HFFc6 (cell line): ENCODE data around the gene PRKAG3. TPM values are rescaled to one million over a fixed set of nuclear protein-coding genes. Genes with fewer than 3 reads are reported as not detected.

ENCODE experiments used
- DNase-seq: peaks from one replicate; pipeline ENCODE4 v3.0.0-alpha.2; 2018
- H3K27ac Mint-ChIP-seq: 2 replicates; pipeline ENCODE4 v1.8.0; 2020; ENCODE audit warnings: mild to moderate bottlenecking, mixed read lengths
- H3K27me3 Mint-ChIP-seq: 2 replicates; pipeline ENCODE4 v1.8.0; 2021; ENCODE audit warnings: mild to moderate bottlenecking, moderate library complexity, mixed read lengths; ENCODE audit not compliant: insufficient read depth
- H3K36me3 Mint-ChIP-seq: 2 replicates; pipeline ENCODE4 v1.8.0; 2021; ENCODE audit warnings: low read depth, mixed read lengths
- H3K4me1 Mint-ChIP-seq: 2 replicates; pipeline ENCODE4 v1.8.0; 2020; ENCODE audit warnings: low read depth, mixed read lengths
- H3K4me3 Mint-ChIP-seq: 2 replicates; pipeline ENCODE4 v1.8.0; 2020; ENCODE audit warnings: mild to moderate bottlenecking, moderate library complexity, mixed read lengths
- H3K9me3 Mint-ChIP-seq: 2 replicates; pipeline ENCODE4 v1.8.0; 2020; ENCODE audit warnings: mild to moderate bottlenecking, mixed read lengths
- CTCF ChIP-seq: fragments of 200-600 bp; sonication (generic); IDR thresholded peaks from 2 replicates; pipeline ENCODE4 v1.5.0; 2021; ENCODE audit warnings: antibody characterized with exemption, mild to moderate bottlenecking
- total RNA-seq, 6 experiments: library from RNA; stranded (reverse); fragmentation: NEBNext Ultra II Directional; extraction: Animal tissue kit (Norgen Biotek cat#: 25700); gene quantifications; 2 replicates in 1 of 6; 3 replicates in 5 of 6; pipeline ENCODE4 v1.2.3, GENCODE V29; 2021

PRKAG3 gene
- total RNA-seq, 6 experiments from 2014 or later: not detected

- Mint-ChIP-seq H3K4me3 (no peak overlapping the region), H3K27me3 (peaks cover 29% of the 10 kb centered on the region), H3K36me3 (peaks cover 1% of the 10 kb centered on the region), H3K9me3 (peaks cover 1% of the 10 kb centered on the region; the same call in 1 of the 2 replicates), H3K4me1 (peaks cover 15% of the 10 kb centered on the region), H3K27ac (no peak overlapping the region)
- no peak for DNase-seq
- TF ChIP-seq CTCF: no peak
Observed at GRCh38 chr2:218810256-218810655, 21.3 kb downstream of the PRKAG3 start.

DNA sequence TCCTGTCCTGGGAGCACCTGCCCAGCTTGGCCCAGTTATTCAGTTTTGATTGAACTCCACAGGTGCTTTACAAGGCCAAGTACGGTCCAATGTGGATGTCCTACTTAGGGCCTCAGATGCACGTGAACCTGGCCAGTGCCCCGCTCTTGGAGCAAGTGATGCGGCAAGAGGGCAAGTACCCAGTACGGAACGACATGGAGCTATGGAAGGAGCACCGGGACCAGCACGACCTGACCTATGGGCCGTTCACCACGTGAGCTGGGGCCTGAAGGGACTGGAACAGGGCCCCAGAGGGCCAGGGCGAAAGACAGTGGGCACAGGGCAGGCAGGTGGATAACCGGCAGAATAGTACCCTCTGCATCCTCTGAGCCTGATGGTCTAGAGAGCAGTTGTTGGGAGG, 22.1 kb downstream of the PRKAG3 start:
- H3K36me3 Mint-ChIP-seq: peaks cover 8% of the 10 kb centered on the region
- no peak overlapping the region for H3K27ac Mint-ChIP-seq
- no peak for DNase-seq
- H3K4me3 Mint-ChIP-seq: no peak overlapping the region
- peaks cover 8% of the 10 kb centered on the region; the same call in 1 of the 2 replicates for H3K9me3 Mint-ChIP-seq
- TF ChIP-seq CTCF: no peak
- H3K4me1 Mint-ChIP-seq: peaks cover 17% of the 10 kb centered on the region
- H3K27me3 Mint-ChIP-seq: peaks cover 27% of the 10 kb centered on the region

- H3K36me3 Mint-ChIP-seq: peaks cover 8% of the 10 kb centered on the region
- peaks cover 12% of the 10 kb centered on the region for H3K27me3 Mint-ChIP-seq
- H3K27ac Mint-ChIP-seq: no peak overlapping the region
- H3K4me1 Mint-ChIP-seq: peaks cover 17% of the 10 kb centered on the region
- DNase-seq: no peak
- no peak overlapping the region for H3K4me3 Mint-ChIP-seq
- TF ChIP-seq CTCF: no peak
- peaks cover 8% of the 10 kb centered on the region; the same call in 1 of the 2 replicates for H3K9me3 Mint-ChIP-seq
Observed at GRCh38 chr2:218807626-218808025, 24.0 kb downstream of the PRKAG3 start.

DNA sequence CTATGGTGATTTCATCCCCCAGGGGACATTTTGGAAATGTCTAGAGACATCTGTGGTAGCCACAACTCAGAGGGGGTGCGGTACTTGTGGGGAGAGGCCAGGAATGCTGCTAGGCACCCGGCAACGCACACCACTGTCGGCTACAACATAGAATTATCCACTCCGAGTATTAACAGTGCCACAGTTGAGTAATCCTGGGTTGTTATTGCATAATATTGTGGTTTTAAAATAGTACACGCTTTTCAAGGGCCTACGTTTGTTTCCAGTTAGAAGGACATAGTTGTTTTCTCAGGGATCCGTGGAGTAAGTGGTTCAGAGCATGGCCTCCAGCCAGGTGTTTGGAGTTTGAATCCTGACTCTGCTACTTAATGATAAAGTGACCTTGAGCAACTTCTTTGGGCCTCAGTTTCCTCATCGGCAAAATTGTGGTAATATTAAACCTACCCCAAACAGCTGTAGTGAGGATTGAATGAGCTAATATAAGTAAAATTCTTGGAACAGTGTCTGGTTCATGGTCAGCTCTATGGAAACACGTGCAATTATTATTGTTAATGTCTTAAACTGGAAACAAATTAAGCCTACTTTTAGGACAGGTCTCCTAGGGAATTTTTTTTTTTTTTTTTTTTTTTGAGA, 25.1 kb downstream of the PRKAG3 start:
- no peak for TF ChIP-seq CTCF
- Mint-ChIP-seq H3K9me3 (peaks cover 8% of the 10 kb centered on the region; the same call in 1 of the 2 replicates), H3K36me3 (peaks cover 8% of the 10 kb centered on the region), H3K27me3 (peaks cover 5% of the 10 kb centered on the region; the same call in 1 of the 2 replicates), H3K4me3 (no peak overlapping the region; the same call in 1 of the 2 replicates), H3K27ac (peak overlapping the region; percentile 81), H3K4me1 (peaks cover 17% of the 10 kb centered on the region)
- DNase-seq: peak; percentile 97

- H3K27ac Mint-ChIP-seq: peak overlapping the region; percentile 81
- H3K36me3 Mint-ChIP-seq: peaks cover 8% of the 10 kb centered on the region
- peaks cover 5% of the 10 kb centered on the region; the same call in 1 of the 2 replicates for H3K27me3 Mint-ChIP-seq
- TF ChIP-seq CTCF: no peak
- H3K4me3 Mint-ChIP-seq: no peak overlapping the region
- peak; percentile 1 for DNase-seq
- H3K4me1 Mint-ChIP-seq: peaks cover 17% of the 10 kb centered on the region
- H3K9me3 Mint-ChIP-seq: peaks cover 8% of the 10 kb centered on the region; the same call in 1 of the 2 replicates
Observed at GRCh38 chr2:218805627-218806026, 26.0 kb downstream of the PRKAG3 start.
